SK-N-SH (cell line): ENCODE results near the gene GPR146. TPM values are rescaled to one million over a fixed set of nuclear protein-coding genes. Genes with fewer than 3 reads are reported as not detected.

Experiments used
- CTCF ChIA-PET: fragments of 300-600, 350-600 bp; formaldehyde crosslinking; extraction: SDS; loops from one replicate; lab custom pipeline; 2021; lab: Yijun Ruan, JAX
- POLR2A ChIA-PET: fragments of 350-600 bp; sonication (Branson Sonifier 250); formaldehyde crosslinking; extraction: SDS; loops from one replicate; lab custom pipeline; 2020; ENCODE audit warnings: antibody characterized with exemption, inconsistent platforms; lab: Yijun Ruan, JAX
- DNase-seq: peaks from one replicate; pipeline ENCODE4 v3.0.0; 2012
- H2AFZ ChIP-seq: fragments of 200-600 bp; sonication (generic); 2 replicates; pipeline ENCODE4 v1.8.1; 2016; ENCODE audit warnings: antibody characterized with exemption, mild to moderate bottlenecking, low read depth
- H3F3A ChIP-seq: fragments of 200-600 bp; sonication (generic); replicated peaks from 2 replicates; pipeline ENCODE3; 2016; ENCODE audit warnings: antibody characterized with exemption, mild to moderate bottlenecking; ENCODE audit not compliant: insufficient read depth
- H3K27ac ChIP-seq, 2 experiments: fragments of 200-500 bp in 1 of 2; fragments of 200-600 bp in 1 of 2; sonication (Bioruptor generic) in 1 of 2; sonication (generic), shearing (Covaris generic) in 1 of 2; 2 replicates each; pipeline versions ENCODE4 v1.5.1 to v1.6.1; 2014 to 2016; ENCODE audit warnings: low read depth in 2 of 2, inconsistent platforms in 1 of 2, low read length in 1 of 2, mild to moderate bottlenecking in 1 of 2, mixed read lengths in 1 of 2
- H3K27me3 ChIP-seq: fragments of 200-600 bp; sonication (generic), shearing (Covaris generic); 2 replicates; pipeline ENCODE4 v1.6.1; 2016; ENCODE audit warnings: mixed run types; ENCODE audit not compliant: insufficient read depth
- H3K36me3 ChIP-seq, 2 experiments: fragments of 200-500 bp in 1 of 2; fragments of 200-600 bp in 1 of 2; sonication (Bioruptor generic) in 1 of 2; sonication (generic) in 1 of 2; replicated peaks in 1 of 2; 2 replicates each; pipeline versions ENCODE3 to v1.5.1; 2014 to 2016; ENCODE audit warnings: low read length in 1 of 2, mild to moderate bottlenecking in 1 of 2; ENCODE audit not compliant: insufficient read depth in 2 of 2, control insufficient read depth in 1 of 2
- H3K4me1 ChIP-seq, 2 experiments: fragments of 200-500 bp in 1 of 2; fragments of 200-600 bp in 1 of 2; sonication (Bioruptor generic) in 1 of 2; sonication (generic), shearing (Covaris generic) in 1 of 2; 2 replicates each; pipeline versions ENCODE4 v1.5.1 to v1.6.1; 2014 to 2016; ENCODE audit warnings: low read depth in 1 of 2, low read length in 1 of 2, mixed run types in 1 of 2; ENCODE audit not compliant: insufficient read depth in 2 of 2, control insufficient read depth in 1 of 2
- H3K4me2 ChIP-seq: fragments of 200-600 bp; sonication (generic), shearing (Covaris generic); 2 replicates; pipeline ENCODE4 v1.6.1; 2017; ENCODE audit warnings: mixed run types
- H3K4me3 ChIP-seq, 2 experiments: fragments of 200-500 bp in 1 of 2; fragments of 200-600 bp in 1 of 2; sonication (Bioruptor generic) in 1 of 2; sonication (generic), shearing (Covaris generic) in 1 of 2; 2 replicates each; pipeline versions ENCODE4 v1.5.1 to v1.8.1; 2014 to 2016; ENCODE audit warnings: low read depth in 2 of 2, inconsistent platforms in 1 of 2, low read length in 1 of 2, mild to moderate bottlenecking in 1 of 2, mixed read lengths in 1 of 2, moderate library complexity in 1 of 2
- H3K79me2 ChIP-seq: fragments of 200-600 bp; sonication (generic); 2 replicates; pipeline ENCODE4 v1.8.1; 2017; ENCODE audit warnings: mild to moderate bottlenecking; ENCODE audit not compliant: insufficient read depth
- H3K9ac ChIP-seq: fragments of 200-600 bp; sonication (generic); 2 replicates; pipeline ENCODE4 v1.6.1; 2017; ENCODE audit warnings: mixed run types
- H3K9me2 ChIP-seq: fragments of 200-600 bp; sonication (generic); 2 replicates; pipeline ENCODE4 v1.6.1; 2017; ENCODE audit warnings: mixed run types
- H3K9me3 ChIP-seq: fragments of 200-600 bp; sonication (generic); 2 replicates; pipeline ENCODE4 v1.6.1; 2017; ENCODE audit warnings: mixed run types, mild to moderate bottlenecking, moderate library complexity
- H4K20me1 ChIP-seq: fragments of 200-600 bp; sonication (generic); 2 replicates; pipeline ENCODE4 v1.6.1; 2017; ENCODE audit warnings: mild to moderate bottlenecking, mixed run types; ENCODE audit not compliant: insufficient read depth
- EP300 ChIP-seq, 2 experiments: IDR thresholded peaks; 2 replicates each; pipeline versions ENCODE4 v1.4.0 to v1.6.1; 2012; ENCODE audit warnings: borderline replicate concordance in 1 of 2, low read depth in 1 of 2, low read length in 1 of 2
- FOSL2 ChIP-seq: IDR thresholded peaks from 2 replicates; pipeline ENCODE4 v1.4.0; 2012; ENCODE audit warnings: low read depth, mild to moderate bottlenecking, moderate library complexity, borderline replicate concordance
- FOXM1 ChIP-seq: IDR thresholded peaks from 2 replicates; pipeline ENCODE4 v1.4.0; 2012; ENCODE audit warnings: low read depth, mild to moderate bottlenecking
- GATA2 ChIP-seq: sonication (generic); formaldehyde crosslinking; IDR thresholded peaks from 2 replicates; pipeline ENCODE4 v1.5.0; 2020; ENCODE audit warnings: mild to moderate bottlenecking, missing genetic modification reagents
- JUND ChIP-seq: IDR thresholded peaks from 2 replicates; pipeline ENCODE4 v1.4.0; 2012
- MEF2A ChIP-seq: IDR thresholded peaks from 2 replicates; pipeline ENCODE4 v1.4.0; 2012; ENCODE audit warnings: low read depth, borderline replicate concordance
- MXI1 ChIP-seq: IDR thresholded peaks from 2 replicates; pipeline ENCODE4 v1.6.1; 2012; ENCODE audit warnings: mild to moderate bottlenecking, low read depth, low read length, improper control_type of control experiment
- NFIC ChIP-seq: IDR thresholded peaks from 2 replicates; pipeline ENCODE4 v1.4.0; 2012; ENCODE audit warnings: borderline replicate concordance
- POLR2AphosphoS5 ChIP-seq: IDR thresholded peaks from 2 replicates; pipeline ENCODE4 v1.6.1; 2012; ENCODE audit warnings: low read depth, low read length
- RFX5 ChIP-seq: IDR thresholded peaks from 2 replicates; pipeline ENCODE4 v1.6.1; 2012; ENCODE audit warnings: mild to moderate bottlenecking, improper control_type of control experiment, low read length
- RXRA ChIP-seq: IDR thresholded peaks from 2 replicates; pipeline ENCODE4 v1.4.0; 2012; ENCODE audit warnings: low read depth, mild to moderate bottlenecking, borderline replicate concordance
- SIN3A ChIP-seq: IDR thresholded peaks from 2 replicates; pipeline ENCODE4 v1.6.1; 2012; ENCODE audit warnings: low read depth, mild to moderate bottlenecking, low read length, moderate library complexity, borderline replicate concordance
- SMC3 ChIP-seq: IDR thresholded peaks from 2 replicates; pipeline ENCODE4 v1.6.1; 2012; ENCODE audit warnings: low read depth, low read length, improper control_type of control experiment
- TAF1 ChIP-seq: IDR thresholded peaks from 2 replicates; pipeline ENCODE4 v1.6.1; 2012; ENCODE audit warnings: low read depth, mild to moderate bottlenecking, low read length, moderate library complexity, borderline replicate concordance
- WGBS: methylation state at CpG from one replicate; pipeline ENCODE4 v1.1.6; 2017; ENCODE audit warnings: low lambda C conversion rate; 5-methylcytosine and 5-hydroxymethylcytosine counted together
- polyA plus RNA-seq, 3 experiments: library from polyadenylated mRNA; depleted of rRNA; stranded (reverse); fragments of >200 nt; gene quantifications; 2 replicates each; pipeline ENCODE4 v1.2.3, GENCODE V29; 2012
- TF ChIP-seq, protein P1 (sequence below): IDR thresholded peaks from 2 replicates; pipeline ENCODE4; 2012
- TF ChIP-seq, protein P2 (sequence below): IDR thresholded peaks from 2 replicates; pipeline ENCODE4 v1.4.0; 2012; ENCODE audit warnings: low read depth

The GPR146 gene
- polyA plus RNA-seq, 1 of the 3 experiments (the other 2 are of a cell fraction): 1.4 TPM

DNA sequence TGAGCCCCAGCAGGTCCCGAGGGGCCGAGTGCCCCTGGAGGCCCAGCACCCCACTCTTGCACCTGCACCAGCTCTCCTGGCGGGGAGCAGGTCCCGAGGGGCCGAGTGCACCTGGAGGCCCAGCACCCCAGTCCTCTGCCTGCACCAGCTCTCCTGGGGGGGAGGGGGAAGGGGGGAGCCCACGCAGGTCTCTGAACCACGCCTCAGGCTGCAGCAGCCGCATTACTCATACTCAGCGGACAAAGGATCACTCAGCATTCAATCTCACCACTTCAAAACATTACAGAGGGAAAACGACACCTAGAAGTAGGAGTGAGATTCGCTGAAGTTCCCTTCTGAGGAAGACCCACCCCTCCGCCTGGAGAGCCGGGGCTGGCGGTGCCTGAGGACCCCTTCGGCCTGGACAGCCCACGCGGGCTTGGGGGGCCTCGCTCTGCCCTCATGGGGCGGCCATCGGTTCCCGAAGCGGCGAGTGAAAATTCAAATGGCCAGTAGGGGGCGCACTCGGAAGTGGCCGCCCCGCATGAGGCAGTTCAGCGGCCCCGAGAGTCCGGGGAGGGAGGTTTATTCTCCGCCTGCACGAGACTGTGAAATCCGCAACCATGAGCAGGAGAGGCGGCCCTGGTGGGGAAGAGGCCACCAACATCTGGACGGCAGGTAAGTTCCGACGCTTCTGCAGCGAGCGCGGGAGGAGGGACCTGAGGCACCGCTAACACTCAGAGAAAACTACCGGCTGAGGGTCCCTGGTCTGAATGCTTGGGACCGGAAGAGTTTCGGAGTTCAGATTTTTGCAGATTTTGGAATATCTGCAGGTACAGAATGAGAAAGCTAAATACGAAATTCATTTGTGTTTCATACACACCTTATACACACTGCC, 42.5 kb downstream of the GPR146 start (continued):
- TF ChIP-seq, protein P1, sequence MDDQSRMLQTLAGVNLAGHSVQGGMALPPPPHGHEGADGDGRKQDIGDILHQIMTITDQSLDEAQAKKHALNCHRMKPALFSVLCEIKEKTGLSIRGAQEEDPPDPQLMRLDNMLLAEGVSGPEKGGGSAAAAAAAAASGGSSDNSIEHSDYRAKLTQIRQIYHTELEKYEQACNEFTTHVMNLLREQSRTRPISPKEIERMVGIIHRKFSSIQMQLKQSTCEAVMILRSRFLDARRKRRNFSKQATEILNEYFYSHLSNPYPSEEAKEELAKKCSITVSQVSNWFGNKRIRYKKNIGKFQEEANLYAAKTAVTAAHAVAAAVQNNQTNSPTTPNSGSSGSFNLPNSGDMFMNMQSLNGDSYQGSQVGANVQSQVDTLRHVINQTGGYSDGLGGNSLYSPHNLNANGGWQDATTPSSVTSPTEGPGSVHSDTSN: no peak
- TF ChIP-seq FOXM1 (no peak), MXI1 (peak; percentile 46; the same call in 1 of the 2 replicates), GATA2 (CRISPR knock-in tag) (no peak), NFIC (no peak), SIN3A (0 out of 2 replicates have a peak, but pooled peaks have one; percentile 19), RXRA (no peak), TAF1 (peak; percentile 22; the same call in 1 of the 2 replicates), EP300 (IDR thresholded peaks at IDR 0.05; ENCODE audit: borderline replicate concordance in 1 of 2, low read depth in 1 of 2, low read length in 1 of 2) (no peak), RFX5 (no peak), JUND (no peak), MEF2A (no peak), SMC3 (peak; percentile 53)
- TF ChIP-seq, protein P2, sequence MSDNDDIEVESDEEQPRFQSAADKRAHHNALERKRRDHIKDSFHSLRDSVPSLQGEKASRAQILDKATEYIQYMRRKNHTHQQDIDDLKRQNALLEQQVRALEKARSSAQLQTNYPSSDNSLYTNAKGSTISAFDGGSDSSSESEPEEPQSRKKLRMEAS: peak; percentile 61

DNA sequence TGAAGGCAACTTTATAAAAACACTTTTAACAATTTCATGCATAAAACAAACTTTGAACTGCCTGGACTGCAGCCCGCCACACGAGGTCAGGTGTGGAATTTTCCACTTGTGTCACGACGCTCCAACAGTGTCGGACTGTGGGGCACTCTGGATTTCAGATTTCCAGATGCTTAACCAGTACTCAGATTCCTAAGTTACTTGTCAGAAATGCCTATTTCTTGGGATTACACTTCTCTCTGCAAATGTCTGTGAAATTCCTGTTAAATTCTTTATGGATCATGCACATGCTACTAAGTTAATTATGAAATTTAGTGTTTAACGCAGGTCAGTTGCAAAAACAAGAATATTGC, 43.1 kb downstream of the GPR146 start:
- CTCF ChIA-PET: interaction anchor here (0.7 to 8.0 kb wide), 29 partner anchors 8 to 129 kb away, joined by 3 to 114 read pairs (median 5); partner anchors contain the start of gene GPR146
- peak overlapping the region; percentile 42 to 62; a peak in 3 of 4 replicates for H3K4me3 ChIP-seq

More for the DNA sequence above, 43.1 kb downstream of the GPR146 start:
- H3K9me2 ChIP-seq: no peaks in the 10 kb centered on the region
- TF ChIP-seq SIN3A (no peak), FOSL2 (no peak), POLR2AphosphoS5 (no peak), JUND (no peak)
- H3K9ac ChIP-seq: peak overlapping the region; percentile 43; the same call in 1 of the 2 replicates
- WGBS: 46% methylated on average over 6 of the region's 6 CpGs
- peaks cover 22% of the 10 kb centered on the region for H3F3A ChIP-seq
- H3K4me1 ChIP-seq: peaks cover 25 to 38% of the 10 kb centered on the region in 2 experiments
- H3K27me3 ChIP-seq: no peaks in the 10 kb centered on the region
- peak overlapping the region; percentile 94 for H3K4me2 ChIP-seq
- DNase-seq: no peak
- no peaks in the 10 kb centered on the region for H3K9me3 ChIP-seq
- H3K36me3 ChIP-seq: peaks cover 0 to 15% of the 10 kb centered on the region in 2 experiments
- peaks cover 3% of the 10 kb centered on the region for H4K20me1 ChIP-seq
- no peak overlapping the region; the same call in 1 of the 2 replicates for H2AFZ ChIP-seq
- POLR2A ChIA-PET: no interaction called here
- peak overlapping the region in 1 of 2 experiments; percentile 58; a peak in 3 of 4 replicates for H3K27ac ChIP-seq
- peaks cover 25% of the 10 kb centered on the region; the same call in 1 of the 2 replicates for H3K79me2 ChIP-seq
